Measurements from ENCODE around the gene ERC2. TPM values are rescaled to one million over a fixed set of nuclear protein-coding genes. Genes with fewer than 3 reads are reported as not detected.

ERC2 gene
- total RNA-seq, 1 experiment from 2014 or later = 0.77 TPM

DNA sequence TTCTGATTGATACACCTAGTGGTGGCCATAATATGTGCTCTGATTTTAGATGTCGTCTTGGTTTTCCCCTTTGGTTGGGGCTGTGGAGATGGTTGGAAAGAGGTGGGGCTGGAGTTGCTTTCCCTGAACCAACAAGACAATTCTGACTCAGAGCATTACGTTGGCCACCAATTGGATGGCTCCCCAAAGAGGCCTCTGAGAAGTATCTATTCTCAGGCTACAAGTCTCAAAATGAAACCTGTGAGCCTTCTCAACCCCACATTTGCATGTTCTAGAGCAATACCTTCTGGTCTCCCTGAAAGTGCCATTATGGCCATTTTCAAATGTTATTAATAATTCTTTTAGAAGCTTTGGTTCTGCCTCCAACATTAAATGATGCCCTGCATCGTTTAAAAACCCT, 792.8 kb downstream of the ERC2 start:
- DNase-seq (no peak), ATAC-seq (no peak)
- ChIA-PET CTCF (no interaction called here), POLR2A (ENCODE audit: unreplicated experiment) (interaction anchor here (0.6 kb wide), 1 partner anchor 9 kb away, joined by 6 read pairs; no protein-coding TSS in a partner anchor)
- H4K20me1 ChIP-seq (ENCODE audit: low read length) = no peaks in the 10 kb centered on the region
- H3K9me2 ChIP-seq (replicated peaks; ENCODE audit: low read length) = no peaks in the 10 kb centered on the region; the same call in 1 of the 2 replicates
- intact Hi-C loops (cut with micrococcal nuclease) = no loop called here
- no peaks in the 10 kb centered on the region for H3K36me3 ChIP-seq (ENCODE audit: low read depth, low read length)
- H3K9me3 ChIP-seq (ENCODE audit: low read length) = no peaks in the 10 kb centered on the region
- no peak overlapping the region for H3K4me3 ChIP-seq (ENCODE audit: low read length)
- no peak overlapping the region for H3K9ac ChIP-seq (ENCODE audit: low read length)
- no peak overlapping the region for H3K4me2 ChIP-seq (ENCODE audit: low read length)
- H3K27me3 ChIP-seq (ENCODE audit: low read length) = no peaks in the 10 kb centered on the region
- no peaks in the 10 kb centered on the region for H3K4me1 ChIP-seq (ENCODE audit: insufficient read depth, low read length)
- H3K79me2 ChIP-seq (ENCODE audit: low read length) = no peaks in the 10 kb centered on the region
- no peak overlapping the region for H2AFZ ChIP-seq (ENCODE audit: low read length)
- H3F3A ChIP-seq (ENCODE audit: low read length, unreplicated experiment) = no peaks in the 10 kb centered on the region
- TF ChIP-seq EZH2 (IDR thresholded peaks at IDR 0.05; ENCODE audit: low read length, unreplicated experiment) (no peak), EZH2phosphoT487 (IDR thresholded peaks at IDR 0.05; ENCODE audit: borderline replicate concordance, low read length) (no peak)
- TF ChIP-seq, protein P1, sequence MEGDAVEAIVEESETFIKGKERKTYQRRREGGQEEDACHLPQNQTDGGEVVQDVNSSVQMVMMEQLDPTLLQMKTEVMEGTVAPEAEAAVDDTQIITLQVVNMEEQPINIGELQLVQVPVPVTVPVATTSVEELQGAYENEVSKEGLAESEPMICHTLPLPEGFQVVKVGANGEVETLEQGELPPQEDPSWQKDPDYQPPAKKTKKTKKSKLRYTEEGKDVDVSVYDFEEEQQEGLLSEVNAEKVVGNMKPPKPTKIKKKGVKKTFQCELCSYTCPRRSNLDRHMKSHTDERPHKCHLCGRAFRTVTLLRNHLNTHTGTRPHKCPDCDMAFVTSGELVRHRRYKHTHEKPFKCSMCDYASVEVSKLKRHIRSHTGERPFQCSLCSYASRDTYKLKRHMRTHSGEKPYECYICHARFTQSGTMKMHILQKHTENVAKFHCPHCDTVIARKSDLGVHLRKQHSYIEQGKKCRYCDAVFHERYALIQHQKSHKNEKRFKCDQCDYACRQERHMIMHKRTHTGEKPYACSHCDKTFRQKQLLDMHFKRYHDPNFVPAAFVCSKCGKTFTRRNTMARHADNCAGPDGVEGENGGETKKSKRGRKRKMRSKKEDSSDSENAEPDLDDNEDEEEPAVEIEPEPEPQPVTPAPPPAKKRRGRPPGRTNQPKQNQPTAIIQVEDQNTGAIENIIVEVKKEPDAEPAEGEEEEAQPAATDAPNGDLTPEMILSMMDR (conservative IDR thresholded peaks at IDR 0.05; ENCODE audit: low read depth, low read length) = no peak
- no TSS peak for BruUV-seq (replicated peaks)
- H3K27ac ChIP-seq (ENCODE audit: low read length) = no peak overlapping the region

DNA sequence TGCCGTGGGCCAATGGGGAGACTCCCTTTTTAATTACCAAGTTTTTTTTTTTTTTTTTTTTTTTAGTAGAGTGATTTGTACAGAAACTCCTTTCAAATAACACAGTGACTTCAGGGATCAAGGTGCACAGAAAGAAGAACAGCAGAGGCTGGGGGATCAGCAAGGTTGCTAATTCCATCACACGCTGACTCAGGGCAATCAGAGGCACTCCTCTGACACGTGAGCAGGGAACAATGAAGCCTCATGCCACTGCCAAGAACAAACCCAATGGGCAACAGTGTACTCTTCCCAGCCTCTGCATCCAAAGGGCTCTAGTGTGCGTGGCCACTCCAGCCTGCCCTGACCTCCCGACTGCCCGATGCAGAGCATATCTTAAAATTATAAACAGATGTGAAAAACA, 794.5 kb downstream of the ERC2 start:
- Histone ChIP-seq H3K9me2 (replicated peaks; ENCODE audit: low read length) (no peaks in the 10 kb centered on the region; the same call in 1 of the 2 replicates), H3K4me2 (ENCODE audit: low read length) (no peak overlapping the region), H3F3A (ENCODE audit: low read length, unreplicated experiment) (no peaks in the 10 kb centered on the region), H3K4me3 (ENCODE audit: low read length) (no peak overlapping the region), H4K20me1 (ENCODE audit: low read length) (no peaks in the 10 kb centered on the region), H3K9me3 (ENCODE audit: low read length) (no peaks in the 10 kb centered on the region), H3K27me3 (ENCODE audit: low read length) (no peaks in the 10 kb centered on the region), H3K27ac (ENCODE audit: low read length) (no peak overlapping the region), H2AFZ (ENCODE audit: low read length) (no peak overlapping the region), H3K4me1 (ENCODE audit: insufficient read depth, low read length) (no peaks in the 10 kb centered on the region), H3K79me2 (ENCODE audit: low read length) (no peaks in the 10 kb centered on the region), H3K36me3 (ENCODE audit: low read depth, low read length) (no peaks in the 10 kb centered on the region), H3K9ac (ENCODE audit: low read length) (no peak overlapping the region)
- DNase-seq (no peak), ATAC-seq (no peak)
- TF ChIP-seq, protein P1 (conservative IDR thresholded peaks at IDR 0.05; ENCODE audit: low read depth, low read length) = no peak
- no peak for TF ChIP-seq EZH2 (IDR thresholded peaks at IDR 0.05; ENCODE audit: low read length, unreplicated experiment)
- no peak for TF ChIP-seq EZH2phosphoT487 (IDR thresholded peaks at IDR 0.05; ENCODE audit: borderline replicate concordance, low read length)
- ChIA-PET POLR2A (ENCODE audit: unreplicated experiment) (no interaction called here), CTCF (interaction anchor here (0.6 kb wide), 1 partner anchor 42 kb away, joined by 3 read pairs; no protein-coding TSS in a partner anchor)
- no TSS peak for BruUV-seq (replicated peaks)
- intact Hi-C loops (cut with micrococcal nuclease) = no loop called here

DNA sequence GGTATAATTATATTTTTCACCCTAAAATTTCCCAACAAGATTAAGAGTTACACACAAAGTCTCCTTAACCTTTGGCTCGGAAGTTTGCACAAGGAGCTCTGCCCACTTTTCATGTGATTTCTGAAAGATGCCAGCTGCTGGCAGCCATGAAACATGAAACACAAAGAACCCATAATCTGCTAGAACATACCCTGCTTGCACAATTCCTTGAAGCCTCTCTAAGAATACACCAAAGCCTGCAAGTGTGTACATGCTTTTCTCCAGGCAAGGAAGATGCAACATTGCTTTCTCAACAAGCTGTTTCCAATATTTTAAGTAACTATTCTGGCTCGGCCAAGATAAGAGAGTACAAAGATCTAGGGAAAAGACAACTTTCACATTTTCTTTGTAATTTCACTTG, 799.1 kb downstream of the ERC2 start:
- TF ChIP-seq EZH2 (IDR thresholded peaks at IDR 0.05; ENCODE audit: low read length, unreplicated experiment) (no peak), EZH2phosphoT487 (IDR thresholded peaks at IDR 0.05; ENCODE audit: borderline replicate concordance, low read length) (no peak)
- TF ChIP-seq, protein P1 (conservative IDR thresholded peaks at IDR 0.05; ENCODE audit: low read depth, low read length) = no peak
- H2AFZ ChIP-seq (ENCODE audit: low read length) = no peak overlapping the region
- no peak for ATAC-seq
- H3K9ac ChIP-seq (ENCODE audit: low read length) = no peak overlapping the region
- no peak overlapping the region for H3K4me3 ChIP-seq (ENCODE audit: low read length)
- H3K36me3 ChIP-seq (ENCODE audit: low read depth, low read length) = no peaks in the 10 kb centered on the region
- H3K79me2 ChIP-seq (ENCODE audit: low read length) = no peaks in the 10 kb centered on the region
- H3F3A ChIP-seq (ENCODE audit: low read length, unreplicated experiment) = no peaks in the 10 kb centered on the region
- no peaks in the 10 kb centered on the region; the same call in 1 of the 2 replicates for H3K9me2 ChIP-seq (replicated peaks; ENCODE audit: low read length)
- H3K9me3 ChIP-seq (ENCODE audit: low read length) = no peaks in the 10 kb centered on the region
- no peaks in the 10 kb centered on the region for H3K4me1 ChIP-seq (ENCODE audit: insufficient read depth, low read length)
- H3K27ac ChIP-seq (ENCODE audit: low read length) = no peak overlapping the region
- ChIA-PET CTCF (no interaction called here), POLR2A (ENCODE audit: unreplicated experiment) (no interaction called here)
- no peak for DNase-seq
- H4K20me1 ChIP-seq (ENCODE audit: low read length) = no peaks in the 10 kb centered on the region
- no TSS peak for BruUV-seq (replicated peaks)
- no peak overlapping the region for H3K4me2 ChIP-seq (ENCODE audit: low read length)
- intact Hi-C loops (cut with micrococcal nuclease) = no loop called here
- no peaks in the 10 kb centered on the region for H3K27me3 ChIP-seq (ENCODE audit: low read length)

Data from PC-3 (cell line).